ENCODE measurements around the gene METTL26.

DNA sequence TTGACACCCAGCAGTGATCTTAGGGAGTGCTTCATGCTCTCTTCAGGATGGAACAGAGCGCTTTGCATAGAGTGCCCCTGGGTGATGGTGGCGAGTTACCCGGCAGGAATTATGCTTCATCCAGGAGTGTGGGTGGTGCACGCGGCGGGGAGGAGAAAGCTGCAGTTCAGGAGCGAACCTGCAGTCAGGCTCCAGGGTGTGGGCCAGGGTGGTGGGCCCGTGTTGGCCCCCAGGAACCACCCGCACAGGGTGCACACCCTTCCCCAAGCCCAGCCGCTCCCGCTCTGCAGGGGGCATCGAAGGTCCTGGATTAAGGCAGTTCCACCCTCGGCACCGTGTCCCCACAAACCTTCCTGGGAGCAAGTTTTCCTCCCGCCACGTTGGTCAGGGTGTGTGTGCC lies 42.3 kb downstream of the METTL26 start:
- TF ChIP-seq CTCF (IDR thresholded peaks at IDR 0.05) (no peak), EP300 (IDR thresholded peaks at IDR 0.05) (no peak), POLR2A (IDR thresholded peaks at IDR 0.05) (no peak)
